Measurements from ENCODE around the gene FEN1. TPM values are rescaled to one million over a fixed set of nuclear protein-coding genes. Genes with fewer than 3 reads are reported as not detected.

The FEN1 gene
- total and polyA plus RNA-seq, 2 of the 13 experiments (the other 11 are each of a cell fraction or from before 2014, with no cell fraction given), result 12.4 to 102 TPM

- TF ChIP-seq ZSCAN21 (CRISPR knock-in tag; IDR thresholded peaks at IDR 0.05; ENCODE audit: borderline replicate concordance) (peak; percentile 57; the same call in 1 of the 2 replicates), THAP8 (CRISPR knock-in tag; IDR thresholded peaks at IDR 0.05; ENCODE audit: borderline replicate concordance) (peak; percentile 62; the same call in 1 of the 2 replicates), ZNF230 (CRISPR knock-in tag; IDR thresholded peaks at IDR 0.05) (peak; percentile 67; the same call in 1 of the 2 replicates), POGK (CRISPR knock-in tag; conservative IDR thresholded peaks at IDR 0.05) (peak; percentile 86), ZNF574 (CRISPR knock-in tag; IDR thresholded peaks at IDR 0.05) (peak; percentile 91), DNMT1 (CRISPR knock-in tag; IDR thresholded peaks at IDR 0.05) (0 out of 2 replicates have a peak, but pooled peaks have one; percentile 63), ESRRA (CRISPR knock-in tag; IDR thresholded peaks at IDR 0.05; ENCODE audit: low read depth) (peak; percentile 26; the same call in 1 of the 2 replicates), ZNF10 (CRISPR knock-in tag; IDR thresholded peaks at IDR 0.05; ENCODE audit: borderline replicate concordance, low read depth) (no peak), ZNF160 (CRISPR knock-in tag; IDR thresholded peaks at IDR 0.05) (0 out of 2 replicates have a peak, but pooled peaks have one; percentile 61), ZNF350 (CRISPR knock-in tag; IDR thresholded peaks at IDR 0.05; ENCODE audit: borderline replicate concordance, low read depth) (peak; percentile 84), HNRNPL (IDR thresholded peaks at IDR 0.05; ENCODE audit: low read depth, low read length) (no peak), TOPORS (CRISPR knock-in tag; IDR thresholded peaks at IDR 0.05) (0 out of 2 replicates have a peak, but pooled peaks have one; percentile 33), ZNF615 (CRISPR knock-in tag; IDR thresholded peaks at IDR 0.05; ENCODE audit: borderline replicate concordance) (0 out of 2 replicates have a peak, but pooled peaks have one; percentile 30), ERF (CRISPR knock-in tag; IDR thresholded peaks at IDR 0.05) (peak; percentile 54; the same call in 1 of the 2 replicates), GRHL1 (CRISPR knock-in tag; conservative IDR thresholded peaks at IDR 0.05) (no peak), HIVEP1 (CRISPR knock-in tag; IDR thresholded peaks at IDR 0.05) (0 out of 2 replicates have a peak, but pooled peaks have one; percentile 16), RNF2 (conservative IDR thresholded peaks at IDR 0.05; ENCODE audit: low read depth) (peak; percentile 36; the same call in 1 of the 2 replicates), ZC3H13 (CRISPR knock-in tag; IDR thresholded peaks at IDR 0.05) (peak; percentile 8; the same call in 1 of the 2 replicates), KAT7 (CRISPR knock-in tag; IDR thresholded peaks at IDR 0.05; ENCODE audit: borderline replicate concordance) (peak; percentile 58), MAZ (IDR thresholded peaks at IDR 0.05; ENCODE audit: borderline replicate concordance, low read depth, low read length) (0 out of 2 replicates have a peak, but pooled peaks have one; percentile 27), MAZ (CRISPR knock-in tag; IDR thresholded peaks at IDR 0.05; ENCODE audit: low read depth) (peak; percentile 69; the same call in 1 of the 2 replicates)
Observed at GRCh38 chr11:61792310-61793082, at the start of gene FEN1, which contains the start of gene TMEM258 (continued).
